NCI-H2081 treated with DMSO at 0.1 percent for 48 hours (cell line): Measurements from ENCODE around the gene SYCP3.
"Not testable (repeated sequence)": the region's sequence is repeated elsewhere in the genome, so short reads cannot be mapped to it uniquely, and the experiment has no call there.

Experiments used
- DNase-seq: peaks from one replicate; lab custom pipeline; 2025; lab: John Stamatoyannopoulos, UW

SYCP3 gene

GRCh38 chr12:101759396-101760047, 20.3 kb upstream of the SYCP3 start:
- no peak for DNase-seq

DNA sequence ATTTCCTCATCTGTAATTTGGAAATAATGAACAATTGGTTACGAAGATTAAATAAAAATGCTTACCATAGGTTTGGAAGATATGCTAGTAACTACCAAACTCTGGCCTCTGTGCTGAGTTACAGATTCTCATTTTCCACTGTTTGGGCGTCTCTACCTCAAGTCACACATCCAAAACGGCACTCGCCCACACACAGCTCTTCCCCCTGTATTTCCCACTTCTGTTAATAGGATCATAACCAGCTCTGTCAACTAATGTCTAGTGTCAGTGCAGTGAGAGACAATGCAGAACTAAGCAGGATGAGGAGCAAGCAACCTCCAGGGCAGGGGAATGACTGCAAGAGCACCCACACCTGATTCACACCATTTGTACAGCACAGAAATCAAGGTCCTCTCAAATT, 10.9 kb upstream of the SYCP3 start:
- DNase-seq: no peak

DNA sequence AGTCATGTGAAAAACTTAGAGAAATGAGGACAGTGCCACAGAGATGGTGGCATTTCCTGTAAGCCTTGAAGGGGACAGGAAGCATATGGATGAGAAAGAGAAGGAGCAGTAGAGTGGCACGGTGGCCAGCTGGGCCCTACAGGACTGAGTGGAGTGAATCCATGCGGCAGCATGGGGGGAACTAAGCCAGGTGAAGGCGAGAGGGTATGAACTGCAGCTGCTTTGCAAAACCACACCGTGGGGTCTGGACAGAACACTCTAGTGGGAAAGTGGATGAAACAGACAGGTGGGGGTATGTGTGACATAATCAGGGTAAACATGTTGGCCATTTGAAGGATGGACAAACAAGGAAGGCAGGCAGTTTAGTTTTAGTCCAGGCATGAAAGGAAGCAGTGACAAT, 10.4 kb upstream of the SYCP3 start:
- no peak for DNase-seq

DNA sequence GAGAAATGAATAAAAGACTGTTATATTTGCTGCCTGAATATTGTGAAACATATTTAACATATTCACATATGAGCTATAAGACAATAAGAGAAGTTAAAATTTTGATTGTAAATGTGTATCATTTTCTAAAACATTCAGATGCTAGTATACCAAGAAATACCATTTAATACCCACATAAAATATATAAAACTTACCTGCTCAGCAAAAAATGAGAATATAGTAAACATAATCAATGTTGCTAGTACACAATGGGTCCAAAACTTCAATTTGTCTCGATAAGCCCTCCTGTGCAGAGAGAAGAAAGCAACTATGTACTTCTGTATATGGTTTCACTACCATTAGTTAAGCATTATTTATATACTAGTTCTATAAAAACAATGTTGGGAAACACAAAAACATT, 9.6 kb upstream of the SYCP3 start:
- no peak for DNase-seq

DNA sequence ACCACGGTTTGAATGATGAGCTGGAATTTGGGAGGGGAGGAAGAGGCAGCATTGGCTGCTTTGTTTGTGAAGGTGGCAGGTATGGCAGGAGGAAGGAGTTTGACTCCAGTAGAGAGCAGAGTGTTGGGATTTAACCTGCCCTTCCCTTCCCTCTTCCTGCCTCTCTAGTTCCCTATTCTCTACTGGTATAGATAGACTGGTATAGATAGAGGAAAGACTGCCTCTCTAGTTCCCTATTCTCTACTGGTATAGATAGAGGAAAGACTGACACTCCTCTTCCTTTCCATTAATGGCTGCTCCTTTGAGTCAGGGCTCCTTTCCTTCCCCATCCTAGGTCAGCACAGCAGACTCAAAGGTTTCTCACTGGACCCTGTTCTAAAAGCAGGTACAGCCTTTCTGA, 8.4 kb upstream of the SYCP3 start:
- no peak for DNase-seq

DNA sequence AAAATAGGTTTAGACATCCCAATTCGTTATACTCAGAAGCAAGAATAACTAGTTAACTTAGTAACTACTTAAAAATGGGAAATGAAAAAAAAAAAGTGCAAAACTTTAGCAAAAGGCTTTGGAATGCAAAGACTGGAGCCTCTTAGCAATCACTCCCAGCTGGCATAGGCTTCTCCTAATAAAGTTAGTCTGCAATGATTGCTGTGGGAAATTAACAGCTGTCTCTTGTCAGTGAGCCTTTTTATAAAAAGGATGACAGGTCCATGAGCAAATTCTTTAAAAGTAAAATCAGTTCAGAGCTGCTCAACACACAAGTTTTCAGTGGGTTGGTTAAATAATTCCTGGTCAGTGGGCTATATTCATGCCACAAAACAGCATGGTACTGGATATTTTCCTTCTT, 7.4 kb upstream of the SYCP3 start:
- DNase-seq: no peak

DNA sequence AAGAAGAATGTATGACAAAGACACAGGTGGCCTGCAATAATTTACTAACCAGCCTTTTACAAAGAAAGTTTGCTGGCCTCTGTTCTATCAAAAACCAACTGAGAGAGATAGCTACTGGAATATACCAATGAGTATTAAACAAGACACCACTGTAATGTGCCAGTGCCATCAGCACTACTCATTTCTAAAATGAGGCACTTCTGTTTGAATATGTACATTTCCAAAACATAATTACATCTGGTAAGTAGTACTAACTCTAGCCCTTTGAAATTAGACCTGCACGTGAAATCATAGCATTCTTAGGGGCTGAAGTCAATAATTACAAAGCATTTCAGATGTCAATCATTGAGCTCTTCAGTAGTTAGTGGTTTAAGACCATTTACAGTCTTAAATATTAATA, 6.9 kb upstream of the SYCP3 start:
- no peak for DNase-seq

- DNase-seq: no peak
Observed at GRCh38 chr12:101745481-101745880, 6.2 kb upstream of the SYCP3 start.

DNA sequence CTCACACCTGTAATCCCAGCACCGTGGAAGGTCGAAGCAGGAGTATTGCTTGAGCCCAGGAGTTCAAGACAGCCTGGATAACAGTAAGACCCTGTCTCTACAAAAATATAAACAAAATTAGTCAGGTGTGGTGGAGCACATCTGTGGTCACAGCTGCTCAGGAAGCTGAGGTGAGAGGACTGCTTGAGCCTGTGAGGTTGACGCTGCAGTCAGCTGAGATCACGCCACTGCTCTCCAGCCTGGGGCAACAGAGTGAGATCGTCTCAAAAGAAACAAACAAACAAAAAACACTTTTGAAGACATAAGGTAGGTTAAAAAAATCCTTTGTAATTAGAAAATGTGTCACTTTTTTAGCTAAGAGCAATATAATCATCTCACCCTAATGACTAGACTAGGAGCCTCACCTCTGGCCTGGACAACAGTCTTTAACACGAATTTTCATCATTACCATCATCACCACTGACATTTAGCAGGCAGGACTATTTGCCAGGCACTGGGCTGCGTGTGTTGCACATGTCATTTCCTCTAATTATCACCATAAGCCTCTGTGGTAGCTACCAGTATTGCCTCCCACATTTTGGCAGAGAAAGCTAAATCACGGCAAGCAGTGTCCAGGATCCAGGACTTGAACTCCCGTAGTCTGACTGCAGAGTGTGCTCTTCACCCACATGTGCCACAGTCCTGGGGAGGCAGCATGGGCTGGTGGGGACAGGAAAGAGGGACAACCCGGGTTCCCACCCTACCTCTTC, 4.6 kb upstream of the SYCP3 start:
- no peak for DNase-seq

DNA sequence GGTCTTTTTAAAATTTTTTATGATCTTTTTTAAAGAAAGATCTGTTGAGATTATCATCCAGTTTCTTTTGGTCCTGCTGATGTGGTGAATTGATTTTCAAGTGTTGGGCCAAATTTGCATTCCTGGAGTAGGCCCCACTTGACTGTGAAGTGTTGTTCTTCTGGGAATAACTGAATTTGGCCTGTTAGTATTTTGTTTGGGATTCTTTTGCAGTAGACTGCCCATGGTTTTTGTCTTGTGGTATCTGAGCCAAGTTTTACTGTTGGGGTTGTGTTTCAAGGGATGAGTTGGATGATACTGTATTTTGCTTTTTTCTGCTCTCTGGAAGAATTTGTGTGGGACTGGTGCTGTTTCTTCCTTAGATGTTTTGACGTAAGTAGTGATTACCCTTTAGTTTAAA, 4.0 kb upstream of the SYCP3 start:
- DNase-seq: no peak

- DNase-seq: no peak
Observed at GRCh38 chr12:101740980-101741379, 1.7 kb upstream of the SYCP3 start.

DNA sequence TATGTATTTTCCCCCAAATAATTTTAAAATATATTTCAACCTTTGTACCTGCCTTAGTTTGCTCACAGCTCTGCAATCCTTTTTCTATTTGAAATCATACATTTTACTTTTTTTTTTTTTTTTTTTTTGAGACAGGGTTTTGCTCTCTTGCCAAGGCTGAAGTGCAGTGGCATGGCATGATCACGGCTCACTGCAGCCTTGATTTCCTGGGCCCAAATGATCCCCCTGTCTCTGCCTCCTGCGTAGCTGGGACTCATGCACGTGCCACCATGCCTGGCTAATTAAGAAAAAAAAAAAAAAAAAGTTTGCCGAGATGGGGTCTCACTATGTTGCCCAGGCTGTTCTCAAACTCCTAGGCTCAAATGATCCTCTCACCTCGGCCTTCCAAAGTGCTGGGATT, 1.3 kb upstream of the SYCP3 start:
- DNase-seq: no peak

- DNase-seq: no peak
Observed at GRCh38 chr12:101737476-101737875, 1.8 kb downstream of the SYCP3 start.

DNA sequence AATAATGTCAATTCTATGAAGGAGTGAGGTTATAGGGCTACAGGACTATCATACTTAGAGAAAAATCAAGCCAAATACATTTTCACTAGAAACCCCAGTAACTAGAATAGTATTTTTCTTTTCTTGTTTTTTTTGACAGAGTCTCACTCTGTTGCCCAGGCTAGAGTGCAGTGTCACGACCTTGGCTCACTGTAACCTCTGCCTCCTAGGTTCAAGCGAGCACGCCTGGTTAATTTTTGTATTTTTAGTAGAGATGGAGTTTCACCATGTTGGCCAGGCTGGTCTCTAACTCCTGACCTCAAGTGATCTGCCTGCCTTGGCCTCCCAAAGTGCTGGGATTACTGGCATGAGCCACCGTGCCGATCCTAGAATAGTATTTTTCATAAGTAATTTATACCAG, 4.8 kb downstream of the SYCP3 start:
- DNase-seq: not testable (repeated sequence)

- no peak for DNase-seq
Observed at GRCh38 chr12:101733166-101733565, 6.1 kb downstream of the SYCP3 start.

DNA sequence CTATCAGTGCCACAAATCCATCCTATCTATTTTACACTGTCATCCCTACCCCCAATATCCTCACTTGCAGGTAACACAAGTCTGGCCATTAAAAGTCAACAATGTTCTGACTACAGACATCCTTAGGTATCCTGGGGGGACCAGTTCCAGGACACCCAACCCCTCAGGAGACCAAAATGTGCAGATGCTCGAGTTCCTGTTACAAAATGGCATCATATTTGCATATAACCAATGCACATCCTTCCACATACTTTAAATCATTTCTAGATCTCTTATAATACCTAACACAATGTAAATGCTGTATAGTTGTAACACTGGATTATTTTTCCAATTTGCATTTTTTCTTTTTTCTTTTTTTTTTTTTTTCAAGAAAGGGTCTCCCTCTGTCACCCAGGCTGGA, 6.9 kb downstream of the SYCP3 start:
- no peak for DNase-seq

- DNase-seq: no peak
Observed at GRCh38 chr12:101729842-101730241, 9.4 kb downstream of the SYCP3 start.

DNA sequence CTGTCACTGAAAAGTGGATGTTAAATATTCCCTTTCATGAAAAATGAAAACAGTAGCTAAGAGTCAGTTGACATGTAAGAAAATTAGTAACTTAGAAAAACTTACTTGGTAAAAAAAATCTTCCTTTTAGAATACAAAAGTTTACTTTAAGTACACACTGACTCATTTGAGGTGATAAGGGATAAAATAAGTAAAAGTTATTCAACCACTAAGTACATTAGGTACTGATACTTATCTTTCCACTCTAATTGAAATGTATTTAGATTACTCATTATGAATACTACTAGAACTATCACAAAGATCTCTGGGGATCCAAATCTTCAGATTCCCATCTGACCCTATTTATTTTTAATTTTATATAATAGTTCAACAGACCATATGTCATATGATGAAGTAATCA, 12.2 kb downstream of the SYCP3 start:
- no peak for DNase-seq

DNA sequence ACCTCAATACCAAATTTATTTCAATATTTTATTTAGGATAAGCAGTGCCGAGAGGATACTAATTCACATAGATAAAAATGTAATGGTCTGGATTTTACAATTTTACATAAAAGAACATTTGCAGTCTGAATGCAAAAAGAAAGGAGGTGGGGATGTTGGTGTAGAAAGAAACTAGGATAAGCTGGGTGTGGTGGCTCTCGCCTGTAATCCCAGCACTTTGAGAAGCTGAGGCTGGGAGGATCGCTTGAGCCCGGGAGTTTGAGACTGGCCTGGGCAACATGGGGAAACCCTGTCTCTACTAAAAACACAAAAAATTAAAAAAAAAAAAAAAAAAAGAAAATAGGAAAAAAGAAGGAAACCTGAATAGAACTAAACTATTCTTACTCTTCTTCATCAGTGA, 16.9 kb downstream of the SYCP3 start:
- no peak for DNase-seq

GRCh38 chr12:101720118-101720517, 19.1 kb downstream of the SYCP3 start:
- DNase-seq: no peak

DNA sequence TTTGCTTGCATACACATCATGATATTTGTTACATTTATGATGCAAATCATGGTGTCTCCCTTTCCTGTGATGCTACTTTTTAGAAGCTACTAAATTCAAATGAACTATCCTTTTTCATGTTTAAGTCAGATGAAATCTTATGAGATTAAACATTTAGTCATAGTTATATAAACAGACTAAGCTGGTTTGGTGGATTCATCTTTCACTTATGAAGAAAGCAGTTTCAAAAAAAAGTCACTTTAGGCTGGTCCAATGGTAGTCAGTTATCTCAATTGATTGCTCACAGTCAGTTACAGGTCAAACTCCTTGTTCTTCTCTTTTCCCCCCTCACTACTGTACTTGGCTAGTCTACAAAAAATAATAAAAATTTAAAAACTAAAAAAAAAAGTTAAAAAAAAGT, 19.7 kb downstream of the SYCP3 start:
- no peak for DNase-seq

DNA sequence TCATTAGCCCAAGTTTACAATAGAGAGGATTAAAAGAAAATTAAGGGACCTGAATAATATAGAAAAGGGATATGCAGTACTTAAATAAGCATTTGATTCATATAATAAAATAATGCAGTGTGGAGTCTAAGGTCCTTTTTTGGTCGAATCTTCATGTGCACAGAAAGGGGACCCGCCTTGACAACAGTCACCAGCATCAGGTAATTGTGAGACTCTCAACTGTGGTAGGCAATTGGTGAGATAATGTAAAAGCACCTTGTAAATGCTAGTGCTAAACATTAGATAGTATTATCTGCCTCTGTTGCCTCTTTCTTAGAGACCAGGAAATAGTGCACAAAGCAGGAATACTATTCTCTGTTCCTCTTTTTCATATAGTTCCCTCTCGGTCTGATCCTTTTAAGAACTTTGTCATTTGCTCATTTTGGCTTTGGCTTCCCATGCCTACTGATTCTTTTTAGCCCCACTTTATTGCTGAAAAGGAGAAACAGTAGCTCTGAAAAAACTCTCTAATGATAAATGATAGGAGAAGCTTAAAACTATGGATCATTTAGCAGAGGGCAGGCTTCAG, 24.3 kb downstream of the SYCP3 start:
- DNase-seq: no peak

DNA sequence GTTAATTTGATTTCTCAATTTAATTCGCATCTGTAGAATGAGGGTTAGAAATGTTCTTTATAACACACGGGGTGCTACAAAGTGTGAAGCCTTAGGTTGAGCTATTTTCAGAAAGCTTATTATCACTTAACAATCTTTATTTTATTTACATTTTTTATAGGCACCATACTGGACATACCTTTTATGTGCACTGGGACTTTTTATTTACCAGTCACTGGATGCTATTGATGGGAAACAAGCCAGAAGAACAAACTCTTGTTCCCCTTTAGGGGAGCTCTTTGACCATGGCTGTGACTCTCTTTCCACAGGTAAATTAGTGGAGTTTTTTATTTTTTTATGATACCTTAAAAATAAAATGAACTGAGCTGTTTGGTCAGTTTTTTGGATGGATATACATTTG, 25.3 kb downstream of the SYCP3 start:
- DNase-seq: no peak
